NCI-H1436 treated with DMSO at 0.1 percent for 48 hours (cell line): ENCODE measurements around the gene RNPEPL1.

Experiments used
- DNase-seq: peaks from one replicate; lab custom pipeline; 2025; lab: John Stamatoyannopoulos, UW

The RNPEPL1 gene

DNA sequence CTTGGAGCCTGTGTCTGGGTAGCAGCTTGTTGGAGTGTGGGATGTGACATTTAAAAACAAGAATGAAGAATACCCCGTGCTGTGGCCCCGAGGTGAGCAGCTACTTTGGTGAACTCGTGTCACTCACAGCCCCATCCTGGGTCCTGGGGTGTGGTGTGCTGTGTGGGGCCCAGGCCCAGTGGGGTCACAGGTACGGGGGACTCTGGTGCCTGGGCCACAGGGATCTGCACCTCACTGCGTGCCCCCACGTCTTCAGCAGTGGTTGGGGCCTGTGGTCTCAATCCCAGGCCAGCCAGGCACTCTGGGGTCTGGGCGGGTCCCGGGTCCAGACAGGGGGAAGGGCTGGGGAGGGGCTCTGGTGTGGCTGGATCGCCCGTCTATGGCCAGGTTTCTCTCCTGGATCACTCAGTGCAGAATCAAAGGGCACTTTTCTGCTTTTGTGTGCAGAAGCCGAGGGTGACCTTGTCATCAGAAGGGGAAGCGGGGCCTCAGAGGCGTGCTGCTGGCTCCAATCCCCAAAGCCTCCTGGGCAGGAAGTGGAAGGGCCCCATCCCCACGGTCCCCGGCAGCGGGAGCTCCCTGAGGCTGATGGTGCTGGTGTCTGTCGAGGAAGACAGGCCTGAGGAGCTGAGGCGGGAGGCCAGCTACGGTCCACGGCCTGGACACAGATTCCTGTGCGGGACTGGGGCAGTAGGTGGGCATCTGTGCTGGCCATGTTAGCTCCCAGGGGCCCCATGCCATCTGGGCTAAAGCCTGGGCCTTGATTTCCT is 58.4 kb downstream of the RNPEPL1 start:
- DNase-seq = no peak

DNA sequence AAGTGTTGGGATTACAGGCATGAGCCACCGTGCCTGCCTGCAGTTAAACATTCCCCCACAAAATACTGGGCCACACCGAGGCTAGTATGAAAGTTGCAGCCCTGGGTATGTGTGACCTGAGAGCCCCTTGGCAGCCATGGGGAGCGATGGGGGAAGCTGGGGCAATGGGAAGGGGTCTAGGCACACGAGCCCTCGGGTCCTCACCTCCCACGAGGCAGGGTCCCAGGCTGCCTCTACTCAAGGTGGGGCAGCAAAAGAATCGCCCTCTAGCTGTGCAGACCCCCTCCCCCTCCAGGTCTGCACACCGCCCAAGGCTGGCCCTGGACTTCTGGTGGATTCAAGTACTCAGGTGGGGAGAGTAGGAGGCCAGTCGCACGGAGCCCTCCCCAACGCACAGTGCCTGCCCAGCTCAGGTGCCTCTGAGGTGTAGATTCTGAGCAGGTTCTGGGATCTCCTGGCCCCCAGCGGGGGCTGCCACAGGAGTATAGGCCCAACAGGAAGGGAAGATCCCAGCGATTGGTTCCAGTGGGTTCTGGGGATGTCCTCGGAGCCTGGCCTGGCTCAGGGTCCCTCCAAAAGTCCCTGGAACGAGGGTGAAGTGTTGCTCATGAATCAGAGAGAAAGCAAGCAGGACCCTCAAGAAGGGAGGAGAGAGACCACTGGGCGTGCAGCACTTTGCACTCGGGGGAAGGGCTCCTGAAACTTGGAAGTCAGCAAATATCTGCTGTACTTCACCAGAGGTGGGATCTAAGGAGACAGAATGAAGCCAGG is 59.6 kb downstream of the RNPEPL1 start:
- no peak for DNase-seq

DNA sequence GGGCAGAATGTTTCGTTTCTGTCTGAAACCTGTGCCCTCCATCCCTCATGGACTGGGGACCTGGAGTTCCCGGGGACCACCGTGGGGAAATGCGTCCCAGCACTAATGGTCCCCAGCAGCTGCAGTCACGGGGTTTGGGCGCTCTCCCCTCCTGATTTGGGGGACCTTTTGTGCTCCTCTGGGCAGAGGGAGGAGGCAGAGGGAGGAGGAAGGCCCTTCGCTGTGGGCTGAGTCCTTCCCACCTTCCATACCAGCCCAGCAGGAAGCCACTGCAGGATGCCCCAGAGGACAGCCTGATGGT is 60.2 kb downstream of the RNPEPL1 start:
- DNase-seq = no peak

DNA sequence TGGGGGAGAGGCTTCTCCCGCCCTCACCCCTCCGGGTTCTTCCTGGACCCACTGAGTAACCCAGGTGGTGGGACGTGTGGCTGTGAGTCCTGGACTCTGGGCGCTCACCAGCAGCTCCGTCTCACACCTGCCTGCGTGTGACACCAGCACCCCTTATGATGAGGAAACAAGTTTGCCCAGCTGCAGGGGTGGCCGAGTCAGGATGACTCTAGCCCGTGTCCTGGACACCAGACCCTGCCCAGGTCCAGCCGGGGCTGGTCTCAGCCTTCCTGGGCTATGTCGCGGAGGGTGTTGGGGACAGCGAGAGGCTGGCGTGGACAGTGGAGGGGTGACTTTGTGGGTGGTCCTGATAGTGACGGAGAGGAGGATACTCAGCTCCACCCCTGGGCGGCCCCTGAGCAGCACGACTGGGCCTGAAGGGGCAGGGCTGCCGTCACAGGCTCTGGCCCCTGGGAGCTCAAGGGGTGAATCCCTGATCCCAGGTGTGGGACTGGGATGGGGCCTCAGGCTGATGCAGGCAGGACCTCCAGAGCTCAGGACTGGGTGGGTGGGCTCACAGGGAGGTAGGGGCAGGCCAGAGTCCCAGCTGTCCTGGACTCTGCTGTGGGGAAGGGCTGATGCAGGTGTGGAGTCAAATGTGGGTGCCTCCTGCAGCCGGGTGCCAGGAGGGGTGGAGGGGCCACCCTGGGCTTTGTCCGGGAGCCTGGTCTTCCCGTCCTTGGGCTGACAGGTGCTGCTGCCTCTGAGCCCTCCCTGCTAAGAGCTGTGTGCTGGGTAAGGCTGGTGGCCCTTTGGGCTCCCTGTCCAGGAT is 60.7 kb downstream of the RNPEPL1 start:
- no peak for DNase-seq

DNA sequence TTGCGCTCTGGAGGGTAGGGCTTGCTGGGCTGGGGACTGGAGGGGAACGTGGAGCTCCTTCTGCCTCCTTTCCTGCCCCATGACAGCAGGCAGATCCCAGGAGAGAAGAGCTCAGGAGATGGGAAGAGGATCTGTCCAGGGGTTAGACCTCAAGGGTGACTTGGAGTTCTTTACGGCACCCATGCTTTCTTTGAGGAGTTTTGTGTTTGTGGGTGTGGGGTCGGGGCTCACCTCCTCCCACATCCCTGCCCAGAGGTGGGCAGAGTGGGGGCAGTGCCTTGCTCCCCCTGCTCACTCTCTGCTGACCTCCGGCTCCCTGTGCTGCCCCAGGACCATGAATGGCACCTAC is 61.3 kb downstream of the RNPEPL1 start:
- DNase-seq = no peak

DNA sequence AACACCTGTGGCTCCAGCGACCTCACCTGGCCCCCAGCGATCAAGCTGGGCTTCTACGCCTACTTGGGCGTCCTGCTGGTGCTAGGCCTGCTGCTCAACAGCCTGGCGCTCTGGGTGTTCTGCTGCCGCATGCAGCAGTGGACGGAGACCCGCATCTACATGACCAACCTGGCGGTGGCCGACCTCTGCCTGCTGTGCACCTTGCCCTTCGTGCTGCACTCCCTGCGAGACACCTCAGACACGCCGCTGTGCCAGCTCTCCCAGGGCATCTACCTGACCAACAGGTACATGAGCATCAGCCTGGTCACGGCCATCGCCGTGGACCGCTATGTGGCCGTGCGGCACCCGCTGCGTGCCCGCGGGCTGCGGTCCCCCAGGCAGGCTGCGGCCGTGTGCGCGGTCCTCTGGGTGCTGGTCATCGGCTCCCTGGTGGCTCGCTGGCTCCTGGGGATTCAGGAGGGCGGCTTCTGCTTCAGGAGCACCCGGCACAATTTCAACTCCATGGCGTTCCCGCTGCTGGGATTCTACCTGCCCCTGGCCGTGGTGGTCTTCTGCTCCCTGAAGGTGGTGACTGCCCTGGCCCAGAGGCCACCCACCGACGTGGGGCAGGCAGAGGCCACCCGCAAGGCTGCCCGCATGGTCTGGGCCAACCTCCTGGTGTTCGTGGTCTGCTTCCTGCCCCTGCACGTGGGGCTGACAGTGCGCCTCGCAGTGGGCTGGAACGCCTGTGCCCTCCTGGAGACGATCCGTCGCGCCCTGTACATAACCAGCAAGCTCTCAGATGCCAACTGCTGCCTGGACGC is 61.9 kb downstream of the RNPEPL1 start:
- DNase-seq = no peak
